Neural crest cell (in vitro differentiated cells): ENCODE results near the gene PDE8B. TPM values are rescaled to one million over a fixed set of nuclear protein-coding genes. Genes with fewer than 3 reads are reported as not detected.

Source experiments
- DNase-seq: peaks from one replicate; pipeline ENCODE4 v3.0.0; 2021; ENCODE audit warnings: low read depth, mixed read lengths, low spot score
- H3K27ac Mint-ChIP-seq: one replicate; pipeline ENCODE4 v1.8.0; 2021; ENCODE audit warnings: mild to moderate bottlenecking, mixed read lengths; ENCODE audit not compliant: unreplicated experiment
- H3K27me3 Mint-ChIP-seq: 2 replicates; pipeline ENCODE4 v1.8.0; 2021; ENCODE audit warnings: low read depth, mild to moderate bottlenecking, mixed read lengths
- H3K36me3 Mint-ChIP-seq: 2 replicates; pipeline ENCODE4 v1.8.0; 2021; ENCODE audit warnings: low read depth, mild to moderate bottlenecking, mixed read lengths
- H3K4me1 Mint-ChIP-seq: 2 replicates; pipeline ENCODE4 v1.8.0; 2021; ENCODE audit warnings: mixed read lengths
- H3K4me3 Mint-ChIP-seq: one replicate; pipeline ENCODE4 v1.8.0; 2021; ENCODE audit warnings: mild to moderate bottlenecking, mixed read lengths
- H3K9me3 Mint-ChIP-seq: 2 replicates; pipeline ENCODE4 v1.8.0; 2021; ENCODE audit warnings: mixed read lengths
- total RNA-seq: library from RNA; stranded (reverse); gene quantifications from 2 replicates; pipeline ENCODE4 v1.2.1, GENCODE V29; 2021
- TF ChIP-seq, protein P1 (sequence below): fragments of 200-600 bp; sonication (generic); conservative IDR thresholded peaks from 2 replicates; pipeline ENCODE4 v1.5.0; 2021; ENCODE audit warnings: antibody characterized with exemption, mild to moderate bottlenecking

PDE8B gene
- total RNA-seq, 1 donor from 2014 or later, result 0.44 TPM

DNA sequence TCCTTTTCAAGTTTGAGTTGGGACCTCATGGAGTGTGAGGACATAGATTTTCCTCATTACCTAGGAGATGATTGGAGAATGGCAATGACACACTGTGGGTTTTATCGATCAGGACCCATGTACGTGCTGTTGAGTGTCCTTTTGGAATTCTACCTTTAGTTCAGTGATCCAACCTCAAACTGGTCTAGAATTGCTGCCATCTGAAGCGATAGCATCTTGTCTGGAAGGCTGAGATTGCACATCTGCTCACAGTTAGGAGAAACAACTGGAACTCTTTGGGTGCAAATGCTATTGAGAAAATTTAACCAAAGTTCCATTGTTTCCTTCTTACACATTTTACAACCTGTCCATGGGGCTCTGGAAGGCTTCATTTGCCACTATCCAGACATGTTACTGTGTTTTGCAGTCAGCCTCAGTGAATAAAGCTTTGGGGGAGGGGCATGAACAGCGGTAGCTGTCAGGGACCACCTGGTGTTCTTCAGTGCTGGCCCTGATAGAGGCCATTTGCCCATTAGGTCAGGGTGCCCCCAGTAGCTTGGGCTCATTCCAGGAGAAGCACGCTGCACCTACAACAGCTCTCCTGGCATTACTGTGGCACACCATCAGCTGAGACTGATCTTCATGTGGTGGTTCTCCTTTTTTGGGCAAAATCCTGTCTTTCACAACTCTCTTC lies 123.1 kb downstream of the PDE8B start:
- TF ChIP-seq, protein P1, sequence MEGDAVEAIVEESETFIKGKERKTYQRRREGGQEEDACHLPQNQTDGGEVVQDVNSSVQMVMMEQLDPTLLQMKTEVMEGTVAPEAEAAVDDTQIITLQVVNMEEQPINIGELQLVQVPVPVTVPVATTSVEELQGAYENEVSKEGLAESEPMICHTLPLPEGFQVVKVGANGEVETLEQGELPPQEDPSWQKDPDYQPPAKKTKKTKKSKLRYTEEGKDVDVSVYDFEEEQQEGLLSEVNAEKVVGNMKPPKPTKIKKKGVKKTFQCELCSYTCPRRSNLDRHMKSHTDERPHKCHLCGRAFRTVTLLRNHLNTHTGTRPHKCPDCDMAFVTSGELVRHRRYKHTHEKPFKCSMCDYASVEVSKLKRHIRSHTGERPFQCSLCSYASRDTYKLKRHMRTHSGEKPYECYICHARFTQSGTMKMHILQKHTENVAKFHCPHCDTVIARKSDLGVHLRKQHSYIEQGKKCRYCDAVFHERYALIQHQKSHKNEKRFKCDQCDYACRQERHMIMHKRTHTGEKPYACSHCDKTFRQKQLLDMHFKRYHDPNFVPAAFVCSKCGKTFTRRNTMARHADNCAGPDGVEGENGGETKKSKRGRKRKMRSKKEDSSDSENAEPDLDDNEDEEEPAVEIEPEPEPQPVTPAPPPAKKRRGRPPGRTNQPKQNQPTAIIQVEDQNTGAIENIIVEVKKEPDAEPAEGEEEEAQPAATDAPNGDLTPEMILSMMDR, result no peak
- no peak overlapping the region for H3K27ac Mint-ChIP-seq
- H3K27me3 Mint-ChIP-seq, result no peaks in the 10 kb centered on the region
- H3K4me3 Mint-ChIP-seq, result no peak overlapping the region
- no peaks in the 10 kb centered on the region for H3K9me3 Mint-ChIP-seq
- H3K36me3 Mint-ChIP-seq, result no peaks in the 10 kb centered on the region
- no peak for DNase-seq
- no peaks in the 10 kb centered on the region for H3K4me1 Mint-ChIP-seq

DNA sequence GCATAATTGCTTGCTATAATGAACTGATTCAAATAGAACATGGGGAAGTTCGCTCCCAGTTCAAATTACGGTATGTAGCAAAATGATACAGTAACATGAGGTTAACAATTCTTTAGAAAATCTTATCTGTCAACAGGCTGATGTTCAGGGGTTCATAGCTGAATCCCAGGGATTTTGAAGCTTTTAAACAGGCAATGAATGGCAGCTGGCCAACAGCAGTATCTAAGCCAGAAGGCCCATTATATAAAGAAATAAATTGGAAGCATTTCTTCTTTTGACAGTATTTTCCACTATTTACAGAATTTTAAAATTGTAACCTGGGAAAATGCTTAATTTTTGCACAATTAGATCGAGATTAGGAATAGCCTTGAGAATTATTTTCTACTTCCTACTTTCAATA lies 126.8 kb downstream of the PDE8B start:
- TF ChIP-seq, protein P1, result no peak
- DNase-seq, result no peak
- no peaks in the 10 kb centered on the region for H3K27me3 Mint-ChIP-seq
- H3K36me3 Mint-ChIP-seq, result no peaks in the 10 kb centered on the region
- H3K4me1 Mint-ChIP-seq, result no peaks in the 10 kb centered on the region
- no peaks in the 10 kb centered on the region for H3K9me3 Mint-ChIP-seq
- no peak overlapping the region for H3K4me3 Mint-ChIP-seq
- no peak overlapping the region for H3K27ac Mint-ChIP-seq

DNA sequence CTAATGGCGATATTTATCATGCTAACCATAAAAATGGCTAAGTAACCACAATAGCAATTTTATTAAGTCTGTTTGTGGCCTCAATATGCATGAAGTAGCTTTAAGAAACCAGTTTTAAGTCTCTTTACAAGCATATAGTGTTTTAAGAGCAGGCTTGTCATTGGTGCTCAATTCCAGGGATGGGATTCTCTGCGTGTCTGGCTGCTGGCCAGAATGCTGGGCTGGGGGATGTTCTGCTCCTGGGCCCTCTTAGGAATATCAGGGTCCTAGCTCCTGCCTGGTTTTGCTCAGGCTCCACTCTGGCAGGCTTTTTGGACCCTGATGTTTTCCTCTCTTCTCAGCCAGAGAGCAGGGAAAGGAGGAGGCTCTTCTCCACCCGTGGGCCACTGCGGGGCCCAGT lies 127.2 kb downstream of the PDE8B start:
- TF ChIP-seq, protein P1, result no peak
- Mint-ChIP-seq H3K4me3 (no peak overlapping the region), H3K27me3 (no peaks in the 10 kb centered on the region), H3K36me3 (no peaks in the 10 kb centered on the region), H3K9me3 (no peaks in the 10 kb centered on the region), H3K27ac (no peak overlapping the region), H3K4me1 (no peaks in the 10 kb centered on the region)
- no peak for DNase-seq

DNA sequence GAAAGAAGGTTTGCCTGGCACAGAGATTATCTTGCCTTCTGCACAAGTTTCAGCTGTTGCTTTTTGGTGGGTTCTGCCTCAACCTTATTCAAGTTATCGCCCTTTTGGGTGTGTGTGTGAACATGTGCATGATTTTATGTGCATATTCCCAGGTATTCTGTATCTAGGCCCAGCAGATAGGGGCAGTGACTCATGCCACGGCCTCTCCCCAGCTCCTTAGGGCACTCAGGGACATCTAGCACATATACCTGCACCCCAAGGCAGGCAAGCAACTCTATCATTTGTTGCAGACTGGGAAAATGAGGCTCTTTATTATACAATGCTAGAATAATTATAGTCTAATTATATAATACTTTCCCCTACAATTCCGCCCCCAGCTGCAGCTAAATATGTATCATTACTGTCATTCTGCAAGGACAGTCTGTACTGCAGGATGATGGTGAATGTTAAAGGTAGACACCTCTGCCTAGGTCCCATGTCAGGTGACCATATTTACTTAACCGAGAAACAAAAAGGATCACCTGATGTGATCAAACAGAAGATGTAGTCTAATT lies 128.9 kb downstream of the PDE8B start:
- Mint-ChIP-seq H3K27ac (no peak overlapping the region), H3K4me3 (no peak overlapping the region), H3K36me3 (no peaks in the 10 kb centered on the region), H3K27me3 (no peaks in the 10 kb centered on the region), H3K9me3 (no peaks in the 10 kb centered on the region), H3K4me1 (no peaks in the 10 kb centered on the region)
- TF ChIP-seq, protein P1, result no peak
- DNase-seq, result no peak

DNA sequence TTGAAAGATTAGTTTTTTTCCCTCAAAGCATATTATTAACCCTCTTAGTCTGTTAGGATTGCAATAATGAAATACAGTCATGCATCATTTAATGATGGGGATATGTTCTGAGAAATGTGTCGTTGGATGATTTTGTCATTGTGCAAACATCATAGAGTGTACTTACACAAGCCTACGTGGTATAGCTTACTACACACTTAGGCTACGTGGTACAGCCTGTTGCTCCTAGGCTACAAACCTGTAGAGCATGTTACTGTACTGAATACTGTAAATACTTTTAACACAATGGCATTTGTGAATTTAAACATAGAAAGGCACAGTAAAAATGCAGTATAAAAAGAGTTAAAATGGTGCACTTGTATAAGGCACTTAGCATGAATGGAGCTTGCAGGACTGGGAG lies 132.7 kb downstream of the PDE8B start:
- H3K27me3 Mint-ChIP-seq, result no peaks in the 10 kb centered on the region
- H3K27ac Mint-ChIP-seq, result no peak overlapping the region
- H3K4me3 Mint-ChIP-seq, result no peak overlapping the region
- H3K9me3 Mint-ChIP-seq, result no peaks in the 10 kb centered on the region
- no peaks in the 10 kb centered on the region for H3K4me1 Mint-ChIP-seq
- TF ChIP-seq, protein P1, result no peak
- H3K36me3 Mint-ChIP-seq, result no peaks in the 10 kb centered on the region
- DNase-seq, result no peak
